Measurements from ENCODE around the gene ATRIP.

DNA sequence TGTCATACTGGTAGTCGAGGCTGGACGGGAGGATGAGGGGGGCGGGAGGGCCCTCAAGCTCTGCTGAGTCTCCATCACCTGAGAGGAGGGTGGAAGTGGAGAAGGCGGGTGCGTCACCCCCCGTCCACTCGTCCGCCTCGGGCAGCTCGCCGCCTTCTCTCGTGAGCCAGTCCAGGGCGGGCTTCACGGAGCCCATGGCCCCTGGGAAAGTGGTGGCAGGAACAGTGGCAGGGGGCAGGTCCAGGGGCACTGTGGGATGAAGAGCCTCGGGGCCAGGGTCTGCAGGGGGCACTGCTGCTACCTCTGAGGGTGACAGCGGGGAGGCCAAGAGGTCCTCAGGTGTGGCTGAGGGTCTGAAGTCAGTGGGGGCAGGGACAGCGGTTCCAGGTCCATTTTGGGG lies 26.9 kb upstream of the ATRIP start:
- TF ChIP-seq, protein P1, sequence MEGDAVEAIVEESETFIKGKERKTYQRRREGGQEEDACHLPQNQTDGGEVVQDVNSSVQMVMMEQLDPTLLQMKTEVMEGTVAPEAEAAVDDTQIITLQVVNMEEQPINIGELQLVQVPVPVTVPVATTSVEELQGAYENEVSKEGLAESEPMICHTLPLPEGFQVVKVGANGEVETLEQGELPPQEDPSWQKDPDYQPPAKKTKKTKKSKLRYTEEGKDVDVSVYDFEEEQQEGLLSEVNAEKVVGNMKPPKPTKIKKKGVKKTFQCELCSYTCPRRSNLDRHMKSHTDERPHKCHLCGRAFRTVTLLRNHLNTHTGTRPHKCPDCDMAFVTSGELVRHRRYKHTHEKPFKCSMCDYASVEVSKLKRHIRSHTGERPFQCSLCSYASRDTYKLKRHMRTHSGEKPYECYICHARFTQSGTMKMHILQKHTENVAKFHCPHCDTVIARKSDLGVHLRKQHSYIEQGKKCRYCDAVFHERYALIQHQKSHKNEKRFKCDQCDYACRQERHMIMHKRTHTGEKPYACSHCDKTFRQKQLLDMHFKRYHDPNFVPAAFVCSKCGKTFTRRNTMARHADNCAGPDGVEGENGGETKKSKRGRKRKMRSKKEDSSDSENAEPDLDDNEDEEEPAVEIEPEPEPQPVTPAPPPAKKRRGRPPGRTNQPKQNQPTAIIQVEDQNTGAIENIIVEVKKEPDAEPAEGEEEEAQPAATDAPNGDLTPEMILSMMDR (IDR thresholded peaks at IDR 0.05; ENCODE audit: borderline replicate concordance, extremely low read depth, low read length, poor library complexity, severe bottlenecking): no peak
- no peak for TF ChIP-seq EZH2 (IDR thresholded peaks at IDR 0.05; ENCODE audit: borderline replicate concordance, low read depth, low read length, severe bottlenecking)

All from DND-41 (cell line).